Progenitor cell of endocrine pancreas (in vitro differentiated cells): ENCODE data around the gene LIX1. TPM values are rescaled to one million over a fixed set of nuclear protein-coding genes. Genes with fewer than 3 reads are reported as not detected.

Experiments used
- DNase-seq: peaks from one replicate; pipeline ENCODE4 v3.0.0; 2021; ENCODE audit warnings: low spot score; ENCODE audit not compliant: unreplicated experiment
- H3K27ac Mint-ChIP-seq: 2 replicates; pipeline ENCODE4 v1.8.0; 2021; ENCODE audit warnings: mild to moderate bottlenecking, moderate library complexity, mixed read lengths
- H3K27me3 Mint-ChIP-seq: 2 replicates; pipeline ENCODE4 v1.8.0; 2021; ENCODE audit warnings: mixed read lengths
- H3K36me3 Mint-ChIP-seq: 2 replicates; pipeline ENCODE4 v1.8.0; 2022; ENCODE audit warnings: mixed read lengths; ENCODE audit not compliant: insufficient read depth
- H3K4me1 Mint-ChIP-seq: 2 replicates; pipeline ENCODE4 v1.8.0; 2021; ENCODE audit warnings: low read depth, mixed read lengths
- H3K4me3 Mint-ChIP-seq: 2 replicates; pipeline ENCODE4 v1.8.0; 2021; ENCODE audit warnings: low read depth, mild to moderate bottlenecking, moderate library complexity, mixed read lengths
- H3K9me3 Mint-ChIP-seq: 2 replicates; pipeline ENCODE4 v1.8.0; 2021; ENCODE audit warnings: low read depth, mixed read lengths
- CTCF ChIP-seq: fragments of 200-600 bp; sonication (generic); IDR thresholded peaks from one replicate; pipeline ENCODE4 v1.5.0; 2021; ENCODE audit warnings: antibody characterized with exemption, mild to moderate bottlenecking; ENCODE audit not compliant: unreplicated experiment
- total RNA-seq: library from RNA; stranded (reverse); gene quantifications from 2 replicates; pipeline ENCODE4 v1.2.1, GENCODE V29; 2021

Gene LIX1
- total RNA-seq, 1 donor from 2014 or later, result 0.31 TPM

- H3K27ac Mint-ChIP-seq, result no peak overlapping the region
- no peak overlapping the region for H3K4me3 Mint-ChIP-seq
- peaks cover 3% of the 10 kb centered on the region for H3K27me3 Mint-ChIP-seq
- H3K4me1 Mint-ChIP-seq, result no peaks in the 10 kb centered on the region
- H3K36me3 Mint-ChIP-seq, result no peaks in the 10 kb centered on the region
- no peak for DNase-seq
- no peaks in the 10 kb centered on the region for H3K9me3 Mint-ChIP-seq
- TF ChIP-seq CTCF, result no peak
These were observed 18.1 kb downstream of the LIX1 start for GRCh38 chr5:97124335-97124734.

GRCh38 chr5:97121848-97122247 is 20.6 kb downstream of the LIX1 start:
- Mint-ChIP-seq H3K36me3 (no peaks in the 10 kb centered on the region), H3K27ac (no peak overlapping the region), H3K9me3 (no peaks in the 10 kb centered on the region), H3K27me3 (peaks cover 3% of the 10 kb centered on the region), H3K4me1 (no peaks in the 10 kb centered on the region), H3K4me3 (no peak overlapping the region)
- DNase-seq, result no peak
- no peak for TF ChIP-seq CTCF

GRCh38 chr5:97120195-97120594 is 22.2 kb downstream of the LIX1 start:
- H3K36me3 Mint-ChIP-seq, result no peaks in the 10 kb centered on the region
- no peaks in the 10 kb centered on the region for H3K9me3 Mint-ChIP-seq
- H3K27ac Mint-ChIP-seq, result no peak overlapping the region
- no peak for TF ChIP-seq CTCF
- no peak overlapping the region for H3K4me3 Mint-ChIP-seq
- no peak for DNase-seq
- H3K27me3 Mint-ChIP-seq, result peaks cover 3% of the 10 kb centered on the region
- H3K4me1 Mint-ChIP-seq, result no peaks in the 10 kb centered on the region

GRCh38 chr5:97119007-97119390 is 23.4 kb downstream of the LIX1 start:
- no peak overlapping the region for H3K4me3 Mint-ChIP-seq
- no peaks in the 10 kb centered on the region for H3K4me1 Mint-ChIP-seq
- H3K27me3 Mint-ChIP-seq, result peaks cover 3% of the 10 kb centered on the region
- H3K9me3 Mint-ChIP-seq, result no peaks in the 10 kb centered on the region
- no peaks in the 10 kb centered on the region for H3K36me3 Mint-ChIP-seq
- no peak for DNase-seq
- H3K27ac Mint-ChIP-seq, result no peak overlapping the region
- no peak for TF ChIP-seq CTCF

GRCh38 chr5:97118261-97119006 is 24.0 kb downstream of the LIX1 start:
- Mint-ChIP-seq H3K27me3 (peaks cover under 1% of the 10 kb centered on the region), H3K9me3 (no peaks in the 10 kb centered on the region), H3K4me1 (no peaks in the 10 kb centered on the region), H3K4me3 (no peak overlapping the region), H3K36me3 (no peaks in the 10 kb centered on the region), H3K27ac (no peak overlapping the region)
- no peak for TF ChIP-seq CTCF
- no peak for DNase-seq
